Parathyroid adenoma (tissue), 2 donors: Measurements from ENCODE around the gene ITPR3.

ENCODE experiments used
- H2AFZ ChIP-seq: fragments of 300-600 bp; sonication (generic); one replicate; pipeline ENCODE4 v1.7.0; 2017; ENCODE audit warnings: antibody characterized with exemption, mild to moderate bottlenecking
- H3K27ac ChIP-seq: fragments of 300-600 bp; sonication (generic); one replicate; pipeline ENCODE4 v1.7.0; 2017
- H3K27me3 ChIP-seq: fragments of 300-600 bp; sonication (generic); one replicate; pipeline ENCODE4 v1.7.0; 2017; ENCODE audit warnings: low read length; ENCODE audit not compliant: control insufficient read depth, insufficient read depth
- H3K36me3 ChIP-seq: fragments of 300-600 bp; sonication (generic); one replicate; pipeline ENCODE4 v1.7.0; 2017; ENCODE audit warnings: low read length; ENCODE audit not compliant: control insufficient read depth, insufficient read depth
- H3K4me1 ChIP-seq: fragments of 300-600 bp; sonication (generic); one replicate; pipeline ENCODE4 v1.7.0; 2017; ENCODE audit warnings: control low read depth
- H3K4me2 ChIP-seq: fragments of 300-600 bp; sonication (generic); one replicate; pipeline ENCODE4 v1.7.0; 2017; ENCODE audit warnings: low read length
- H3K4me3 ChIP-seq: fragments of 300-600 bp; sonication (generic); one replicate; pipeline ENCODE4 v1.7.0; 2017; ENCODE audit warnings: low read depth, low read length
- H3K79me2 ChIP-seq: fragments of 300-600 bp; sonication (generic); one replicate; pipeline ENCODE4 v1.7.0; 2017; ENCODE audit warnings: control low read depth
- H3K9ac ChIP-seq: fragments of 300-600 bp; sonication (generic); one replicate; pipeline ENCODE4 v1.7.0; 2017; ENCODE audit warnings: mild to moderate bottlenecking
- H3K9me3 ChIP-seq: fragments of 300-600 bp; sonication (generic); one replicate; pipeline ENCODE4 v1.7.0; 2017; ENCODE audit warnings: low read length; ENCODE audit not compliant: control insufficient read depth
- TF ChIP-seq, protein P1 (sequence below): fragments of 300-600 bp; sonication (generic); IDR thresholded peaks from one replicate; pipeline ENCODE4 v1.7.0; 2017; ENCODE audit warnings: antibody characterized with exemption, mild to moderate bottlenecking
- donor health status: primary hyperparathyroidism.

ITPR3 gene

DNA sequence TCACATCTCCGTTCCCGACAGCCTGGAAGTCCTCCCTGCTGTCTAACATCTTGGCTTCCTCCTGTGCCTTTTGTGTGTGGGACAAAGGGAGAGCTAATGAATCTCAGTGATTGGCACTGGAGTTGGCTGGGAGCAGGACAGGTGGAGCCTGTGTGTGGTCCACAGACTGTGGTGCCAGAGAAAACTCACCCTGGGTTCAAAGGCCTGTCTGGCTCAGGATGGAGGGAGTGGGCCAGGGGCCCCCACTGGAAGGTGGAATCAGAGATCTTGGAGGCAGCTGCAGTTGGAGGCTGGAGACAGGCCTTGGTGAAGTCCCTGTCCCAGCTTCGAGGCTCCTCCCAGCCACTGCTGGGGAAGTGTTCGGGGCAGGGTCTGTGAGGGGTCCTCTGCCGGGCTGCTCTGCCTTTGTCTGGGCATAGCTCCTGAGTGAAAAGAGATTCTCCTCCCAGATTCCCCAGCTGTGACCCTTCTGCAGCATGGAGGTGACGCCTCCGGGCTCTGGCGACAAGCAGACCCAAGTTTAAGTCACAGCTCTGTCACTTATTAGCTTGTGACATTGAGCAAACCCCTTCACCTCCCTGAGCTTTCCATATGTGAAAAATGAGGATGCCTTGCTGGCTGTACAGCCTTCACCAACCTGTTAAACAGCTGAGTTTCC, 13.9 kb upstream of the ITPR3 start:
- H3K9me3 ChIP-seq = no peaks in the 10 kb centered on the region
- H3K4me1 ChIP-seq = no peaks in the 10 kb centered on the region
- H3K4me3 ChIP-seq = no peak overlapping the region
- no peaks in the 10 kb centered on the region for H3K27me3 ChIP-seq
- H3K9ac ChIP-seq = no peak overlapping the region
- no peak overlapping the region for H3K4me2 ChIP-seq
- no peaks in the 10 kb centered on the region for H3K79me2 ChIP-seq
- H3K27ac ChIP-seq = no peak overlapping the region
- no peaks in the 10 kb centered on the region for H3K36me3 ChIP-seq
- TF ChIP-seq, protein P1, sequence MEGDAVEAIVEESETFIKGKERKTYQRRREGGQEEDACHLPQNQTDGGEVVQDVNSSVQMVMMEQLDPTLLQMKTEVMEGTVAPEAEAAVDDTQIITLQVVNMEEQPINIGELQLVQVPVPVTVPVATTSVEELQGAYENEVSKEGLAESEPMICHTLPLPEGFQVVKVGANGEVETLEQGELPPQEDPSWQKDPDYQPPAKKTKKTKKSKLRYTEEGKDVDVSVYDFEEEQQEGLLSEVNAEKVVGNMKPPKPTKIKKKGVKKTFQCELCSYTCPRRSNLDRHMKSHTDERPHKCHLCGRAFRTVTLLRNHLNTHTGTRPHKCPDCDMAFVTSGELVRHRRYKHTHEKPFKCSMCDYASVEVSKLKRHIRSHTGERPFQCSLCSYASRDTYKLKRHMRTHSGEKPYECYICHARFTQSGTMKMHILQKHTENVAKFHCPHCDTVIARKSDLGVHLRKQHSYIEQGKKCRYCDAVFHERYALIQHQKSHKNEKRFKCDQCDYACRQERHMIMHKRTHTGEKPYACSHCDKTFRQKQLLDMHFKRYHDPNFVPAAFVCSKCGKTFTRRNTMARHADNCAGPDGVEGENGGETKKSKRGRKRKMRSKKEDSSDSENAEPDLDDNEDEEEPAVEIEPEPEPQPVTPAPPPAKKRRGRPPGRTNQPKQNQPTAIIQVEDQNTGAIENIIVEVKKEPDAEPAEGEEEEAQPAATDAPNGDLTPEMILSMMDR = no peak
- H2AFZ ChIP-seq = no peak overlapping the region

DNA sequence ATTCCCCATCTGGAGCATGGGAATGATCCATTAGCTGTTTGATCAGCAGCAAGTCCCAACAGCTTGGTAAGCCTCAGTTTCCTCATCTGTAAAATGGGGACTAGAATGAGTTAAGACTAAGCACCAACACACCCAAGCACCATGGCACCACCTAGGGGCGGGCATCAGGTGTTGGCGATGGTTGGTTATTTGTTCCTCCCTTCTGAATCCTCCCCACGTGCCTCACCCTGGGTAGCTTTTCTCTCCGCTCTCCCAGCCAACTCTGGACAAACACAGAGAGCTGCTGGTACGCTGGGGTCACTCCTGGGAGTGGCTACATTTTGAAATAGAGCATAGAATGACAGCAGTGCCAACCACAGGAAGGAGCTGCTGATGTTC, 13.3 kb upstream of the ITPR3 start:
- no peaks in the 10 kb centered on the region for H3K4me1 ChIP-seq
- H3K27ac ChIP-seq = no peak overlapping the region
- H3K9ac ChIP-seq = no peak overlapping the region
- no peaks in the 10 kb centered on the region for H3K36me3 ChIP-seq
- no peak overlapping the region for H3K4me3 ChIP-seq
- TF ChIP-seq, protein P1 = no peak
- H2AFZ ChIP-seq = no peak overlapping the region
- H3K9me3 ChIP-seq = no peaks in the 10 kb centered on the region
- no peaks in the 10 kb centered on the region for H3K27me3 ChIP-seq
- H3K79me2 ChIP-seq = no peaks in the 10 kb centered on the region
- H3K4me2 ChIP-seq = no peak overlapping the region

DNA sequence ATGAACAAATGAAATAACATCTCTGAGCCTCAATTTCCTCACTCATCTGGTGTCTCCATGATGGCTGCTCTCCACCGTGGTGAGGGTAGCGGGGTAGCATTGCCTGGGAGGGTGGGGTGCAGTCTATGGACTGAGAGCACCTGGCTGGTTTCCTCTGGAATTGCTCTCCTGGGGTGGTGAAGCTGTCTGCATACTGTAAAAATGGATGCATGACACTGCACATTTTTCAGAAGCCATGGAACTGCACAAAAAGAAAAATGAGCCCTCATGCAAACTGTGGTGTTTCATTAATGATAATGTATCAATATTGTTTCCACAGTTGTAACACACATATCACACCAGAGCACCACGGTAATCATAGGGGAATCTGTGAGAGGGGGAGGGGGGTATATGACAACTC, 12.1 kb upstream of the ITPR3 start:
- Histone ChIP-seq H3K27ac (no peak overlapping the region), H3K4me2 (no peak overlapping the region), H3K79me2 (no peaks in the 10 kb centered on the region), H3K9me3 (no peaks in the 10 kb centered on the region), H3K4me3 (no peak overlapping the region), H3K36me3 (no peaks in the 10 kb centered on the region), H3K27me3 (no peaks in the 10 kb centered on the region), H2AFZ (no peak overlapping the region), H3K9ac (no peak overlapping the region), H3K4me1 (no peaks in the 10 kb centered on the region)
- TF ChIP-seq, protein P1 = no peak

DNA sequence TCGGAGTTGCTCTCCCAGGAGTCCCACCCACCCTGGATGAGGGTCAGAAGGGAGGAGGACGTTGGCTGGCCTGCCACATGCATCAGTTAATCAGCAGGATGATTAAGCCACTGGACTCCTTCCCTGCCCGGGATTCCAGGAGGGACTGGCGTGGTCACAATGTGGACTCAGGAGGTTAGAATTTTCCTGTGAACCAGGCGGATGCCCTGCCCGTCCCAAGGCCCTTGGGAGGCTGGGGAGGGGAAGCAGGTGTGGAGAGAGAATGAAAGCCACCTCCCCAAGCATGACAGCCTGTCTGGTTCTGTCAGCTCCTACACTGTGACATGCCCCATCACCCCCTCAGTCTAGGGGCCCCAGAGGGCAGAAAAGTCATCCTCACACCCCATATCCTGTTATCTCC, 11.6 kb upstream of the ITPR3 start:
- H3K4me1 ChIP-seq = no peaks in the 10 kb centered on the region
- no peaks in the 10 kb centered on the region for H3K9me3 ChIP-seq
- no peaks in the 10 kb centered on the region for H3K27me3 ChIP-seq
- no peak overlapping the region for H3K9ac ChIP-seq
- H3K79me2 ChIP-seq = no peaks in the 10 kb centered on the region
- H3K4me2 ChIP-seq = no peak overlapping the region
- no peaks in the 10 kb centered on the region for H3K36me3 ChIP-seq
- no peak overlapping the region for H3K4me3 ChIP-seq
- H3K27ac ChIP-seq = no peak overlapping the region
- H2AFZ ChIP-seq = no peak overlapping the region
- TF ChIP-seq, protein P1 = no peak

DNA sequence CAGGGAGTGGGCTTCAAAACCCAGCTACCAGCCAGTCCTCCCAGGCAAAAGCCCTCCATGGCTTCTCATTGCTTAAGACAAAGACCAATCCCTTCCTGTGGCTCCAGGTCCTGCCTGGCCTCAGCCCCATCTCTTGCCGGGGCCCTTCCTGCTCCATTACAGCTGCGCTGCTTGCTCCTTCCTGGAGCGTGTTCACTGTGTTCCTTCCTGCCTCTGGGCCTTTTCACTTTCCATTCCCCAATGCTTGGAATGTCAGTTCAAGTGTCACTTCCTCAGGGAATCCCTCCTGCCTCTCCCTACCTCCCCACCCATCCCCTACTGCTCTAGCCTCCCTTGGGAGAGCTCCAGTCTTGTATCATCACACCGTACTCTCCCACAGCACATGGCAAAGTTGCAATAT, 11.1 kb upstream of the ITPR3 start:
- H3K9me3 ChIP-seq = no peaks in the 10 kb centered on the region
- TF ChIP-seq, protein P1 = no peak
- H3K27ac ChIP-seq = no peak overlapping the region

More for the DNA sequence above, 11.1 kb upstream of the ITPR3 start:
- Histone ChIP-seq H3K4me1 (no peaks in the 10 kb centered on the region), H3K4me3 (no peak overlapping the region), H3K27me3 (no peaks in the 10 kb centered on the region), H3K36me3 (no peaks in the 10 kb centered on the region), H3K9ac (no peak overlapping the region), H3K79me2 (no peaks in the 10 kb centered on the region), H3K4me2 (no peak overlapping the region), H2AFZ (no peak overlapping the region)
